Smooth muscle cell (in vitro differentiated cells): ENCODE measurements around the gene KIAA0232. TPM values are rescaled to one million over a fixed set of nuclear protein-coding genes. Genes with fewer than 3 reads are reported as not detected.

ENCODE experiments used
- DNase-seq: peaks from one replicate; lab custom pipeline; 2025; ENCODE audit not compliant: unreplicated experiment; lab: John Stamatoyannopoulos, UW
- H2AFZ ChIP-seq: fragments of 200-600 bp; sonication (generic); 2 replicates; pipeline ENCODE4 v1.6.0; 2016; ENCODE audit warnings: antibody characterized with exemption, low read depth, mild to moderate bottlenecking
- H3F3A ChIP-seq: fragments of 200-600 bp; sonication (generic); 2 replicates; pipeline ENCODE4 v1.6.0; 2017; ENCODE audit warnings: antibody characterized with exemption, low read depth
- H3K27ac ChIP-seq: fragments of 200-600 bp; sonication (generic); 2 replicates; pipeline ENCODE4 v1.5.1; 2016; ENCODE audit warnings: low read depth, mild to moderate bottlenecking
- H3K27me3 ChIP-seq: fragments of 200-600 bp; sonication (generic); 2 replicates; pipeline ENCODE4 v1.6.1; 2016; ENCODE audit warnings: low read depth, mild to moderate bottlenecking
- H3K36me3 ChIP-seq: fragments of 200-600 bp; sonication (generic); 2 replicates; pipeline ENCODE4 v1.5.1; 2016; ENCODE audit warnings: low read depth
- H3K4me1 ChIP-seq: fragments of 200-600 bp; sonication (generic); 2 replicates; pipeline ENCODE4 v1.5.1; 2016; ENCODE audit warnings: low read depth
- H3K4me2 ChIP-seq: fragments of 200-600 bp; sonication (generic); 2 replicates; pipeline ENCODE4 v1.6.0; 2016; ENCODE audit warnings: mild to moderate bottlenecking
- H3K4me3 ChIP-seq: fragments of 200-600 bp; sonication (generic); 2 replicates; pipeline ENCODE4 v1.5.1; 2016; ENCODE audit warnings: mild to moderate bottlenecking
- H3K79me2 ChIP-seq: fragments of 200-600 bp; sonication (generic); 2 replicates; pipeline ENCODE4 v1.6.0; 2016; ENCODE audit warnings: low read depth, mild to moderate bottlenecking
- H3K9ac ChIP-seq: fragments of 200-600 bp; sonication (generic); 2 replicates; pipeline ENCODE4 v1.6.0; 2016; ENCODE audit warnings: low read depth
- H3K9me3 ChIP-seq: fragments of 200-600 bp; sonication (generic); replicated peaks from 2 replicates; pipeline ENCODE4 v1.5.1; 2016; ENCODE audit warnings: low read depth
- H4K20me1 ChIP-seq: fragments of 200-600 bp; sonication (generic); 2 replicates; pipeline ENCODE4 v1.6.0; 2016; ENCODE audit warnings: low read depth
- CTCF ChIP-seq: fragments of 200-600 bp; sonication (generic); IDR thresholded peaks from 2 replicates; pipeline ENCODE4 v1.5.1; 2017; ENCODE audit warnings: borderline replicate concordance, mild to moderate bottlenecking, antibody characterized with exemption; ENCODE audit not compliant: insufficient read depth, poor library complexity, severe bottlenecking
- WGBS: methylation state at CpG from one replicate; pipeline ENCODE4 v1.1.7; 2016; ENCODE audit warnings: low lambda C conversion rate; 5-methylcytosine and 5-hydroxymethylcytosine counted together
- polyA plus RNA-seq: library from polyadenylated mRNA; unstranded; fragments of >200 nt; fragmentation: Nextera tagmentation; extraction: Ambion mirVana; gene quantifications from 2 replicates; pipeline ENCODE4 v1.2.1, GENCODE V29; 2016
- total RNA-seq: library from RNA; depleted of rRNA; stranded (reverse); fragments of >200 nt; gene quantifications from 2 replicates; pipeline ENCODE4 v1.2.3, GENCODE V29; 2014

Gene KIAA0232
- total and polyA plus RNA-seq, 2 experiments from 2014 or later: 8.4 to 16.6 TPM

GRCh38 chr4:6824071-6824470, 41.5 kb downstream of the KIAA0232 start:
- Histone ChIP-seq H2AFZ (no peak overlapping the region), H3K27ac (no peak overlapping the region), H3K9me3 (peaks cover 3% of the 10 kb centered on the region), H3F3A (no peaks in the 10 kb centered on the region), H4K20me1 (peaks cover 68% of the 10 kb centered on the region), H3K36me3 (peaks cover under 1% of the 10 kb centered on the region), H3K79me2 (peaks cover 91% of the 10 kb centered on the region), H3K4me1 (no peaks in the 10 kb centered on the region), H3K27me3 (no peaks in the 10 kb centered on the region), H3K4me2 (no peak overlapping the region), H3K4me3 (no peak overlapping the region), H3K9ac (no peak overlapping the region)
- 88% methylated on average over 2 of the region's 2 CpGs for WGBS
- no peak for TF ChIP-seq CTCF
- no peak for DNase-seq

GRCh38 chr4:6824772-6825402, 42.4 kb downstream of the KIAA0232 start:
- no peaks in the 10 kb centered on the region for H3K4me1 ChIP-seq
- H3K4me2 ChIP-seq: no peak overlapping the region
- no peaks in the 10 kb centered on the region for H3F3A ChIP-seq
- no peaks in the 10 kb centered on the region for H3K36me3 ChIP-seq
- no peak overlapping the region for H3K27ac ChIP-seq
- no peak overlapping the region for H3K4me3 ChIP-seq
- peaks cover 2% of the 10 kb centered on the region for H3K9me3 ChIP-seq
- no peak for TF ChIP-seq CTCF
- no peak overlapping the region for H2AFZ ChIP-seq
- H3K79me2 ChIP-seq: peaks cover 85% of the 10 kb centered on the region
- no peaks in the 10 kb centered on the region for H3K27me3 ChIP-seq
- no peak for DNase-seq
- 95% methylated on average over 5 of the region's 5 CpGs for WGBS
- H4K20me1 ChIP-seq: peaks cover 76% of the 10 kb centered on the region
- H3K9ac ChIP-seq: no peak overlapping the region

GRCh38 chr4:6825403-6825802, 42.9 kb downstream of the KIAA0232 start:
- no peaks in the 10 kb centered on the region for H3K27me3 ChIP-seq
- H2AFZ ChIP-seq: no peak overlapping the region
- no peak overlapping the region for H3K4me3 ChIP-seq
- H3K79me2 ChIP-seq: peaks cover 80% of the 10 kb centered on the region
- no peak overlapping the region for H3K27ac ChIP-seq
- DNase-seq: no peak
- H3K4me1 ChIP-seq: no peaks in the 10 kb centered on the region
- H3K9me3 ChIP-seq: peaks cover 2% of the 10 kb centered on the region
- H3K36me3 ChIP-seq: no peaks in the 10 kb centered on the region
- H4K20me1 ChIP-seq: peaks cover 81% of the 10 kb centered on the region
- WGBS: 88% methylated on average over 6 of the region's 6 CpGs
- H3K4me2 ChIP-seq: no peak overlapping the region
- no peak for TF ChIP-seq CTCF
- H3K9ac ChIP-seq: no peak overlapping the region
- H3F3A ChIP-seq: no peaks in the 10 kb centered on the region
